ENCODE results near the gene SH3RF3. TPM values are rescaled to one million over a fixed set of nuclear protein-coding genes. Genes with fewer than 3 reads are reported as not detected.

Gene SH3RF3
- total and polyA plus RNA-seq, 10 of the 15 experiments (the other 5 are each of a cell fraction or from before 2014, with no cell fraction given): 0.08 to 8.8 (median 2.3) TPM

- TF ChIP-seq POU2F2 (IDR thresholded peaks at IDR 0.05; ENCODE audit: borderline replicate concordance, low read depth, low read length) (peak; percentile 58; the same call in 1 of the 3 replicates), SMAD1 (IDR thresholded peaks at IDR 0.05; ENCODE audit: low read depth, partially characterized antibody) (no peak), RB1 (IDR thresholded peaks at IDR 0.05; ENCODE audit: borderline replicate concordance) (no peak), IRF3 (IDR thresholded peaks at IDR 0.05) (no peak), MTA3 (IDR thresholded peaks at IDR 0.05; ENCODE audit: borderline replicate concordance, low read length) (0 out of 2 replicates have a peak, but pooled peaks have one; percentile 63), BHLHE40 (IDR thresholded peaks at IDR 0.05; ENCODE audit: borderline replicate concordance in 1 of 2, low read depth in 2 of 2, low read length in 1 of 2) (peak; percentile 93 to 95), CBX3 (IDR thresholded peaks at IDR 0.05; ENCODE audit: borderline replicate concordance, low read depth) (no peak), HDAC2 (IDR thresholded peaks at IDR 0.05) (no peak), PRDM15 (CRISPR knock-in tag; IDR thresholded peaks at IDR 0.05) (no peak), TCF7 (IDR thresholded peaks at IDR 0.05; ENCODE audit: borderline replicate concordance) (no peak), TARDBP (IDR thresholded peaks at IDR 0.05; ENCODE audit: borderline replicate concordance) (no peak), JUND (IDR thresholded peaks at IDR 0.05; ENCODE audit: low read depth, low read length) (0 out of 2 replicates have a peak, but pooled peaks have one; percentile 52), SREBF1 (IDR thresholded peaks at IDR 0.05; ENCODE audit: low read length) (no peak; the same call in 1 of the 2 replicates), TAF1 (IDR thresholded peaks at IDR 0.05; ENCODE audit: borderline replicate concordance, low read depth, low read length) (no peak)
- TF ChIP-seq, protein P1, sequence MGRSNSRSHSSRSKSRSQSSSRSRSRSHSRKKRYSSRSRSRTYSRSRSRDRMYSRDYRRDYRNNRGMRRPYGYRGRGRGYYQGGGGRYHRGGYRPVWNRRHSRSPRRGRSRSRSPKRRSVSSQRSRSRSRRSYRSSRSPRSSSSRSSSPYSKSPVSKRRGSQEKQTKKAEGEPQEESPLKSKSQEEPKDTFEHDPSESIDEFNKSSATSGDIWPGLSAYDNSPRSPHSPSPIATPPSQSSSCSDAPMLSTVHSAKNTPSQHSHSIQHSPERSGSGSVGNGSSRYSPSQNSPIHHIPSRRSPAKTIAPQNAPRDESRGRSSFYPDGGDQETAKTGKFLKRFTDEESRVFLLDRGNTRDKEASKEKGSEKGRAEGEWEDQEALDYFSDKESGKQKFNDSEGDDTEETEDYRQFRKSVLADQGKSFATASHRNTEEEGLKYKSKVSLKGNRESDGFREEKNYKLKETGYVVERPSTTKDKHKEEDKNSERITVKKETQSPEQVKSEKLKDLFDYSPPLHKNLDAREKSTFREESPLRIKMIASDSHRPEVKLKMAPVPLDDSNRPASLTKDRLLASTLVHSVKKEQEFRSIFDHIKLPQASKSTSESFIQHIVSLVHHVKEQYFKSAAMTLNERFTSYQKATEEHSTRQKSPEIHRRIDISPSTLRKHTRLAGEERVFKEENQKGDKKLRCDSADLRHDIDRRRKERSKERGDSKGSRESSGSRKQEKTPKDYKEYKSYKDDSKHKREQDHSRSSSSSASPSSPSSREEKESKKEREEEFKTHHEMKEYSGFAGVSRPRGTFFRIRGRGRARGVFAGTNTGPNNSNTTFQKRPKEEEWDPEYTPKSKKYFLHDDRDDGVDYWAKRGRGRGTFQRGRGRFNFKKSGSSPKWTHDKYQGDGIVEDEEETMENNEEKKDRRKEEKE (IDR thresholded peaks at IDR 0.05): no peak
- TF ChIP-seq, protein P2, sequence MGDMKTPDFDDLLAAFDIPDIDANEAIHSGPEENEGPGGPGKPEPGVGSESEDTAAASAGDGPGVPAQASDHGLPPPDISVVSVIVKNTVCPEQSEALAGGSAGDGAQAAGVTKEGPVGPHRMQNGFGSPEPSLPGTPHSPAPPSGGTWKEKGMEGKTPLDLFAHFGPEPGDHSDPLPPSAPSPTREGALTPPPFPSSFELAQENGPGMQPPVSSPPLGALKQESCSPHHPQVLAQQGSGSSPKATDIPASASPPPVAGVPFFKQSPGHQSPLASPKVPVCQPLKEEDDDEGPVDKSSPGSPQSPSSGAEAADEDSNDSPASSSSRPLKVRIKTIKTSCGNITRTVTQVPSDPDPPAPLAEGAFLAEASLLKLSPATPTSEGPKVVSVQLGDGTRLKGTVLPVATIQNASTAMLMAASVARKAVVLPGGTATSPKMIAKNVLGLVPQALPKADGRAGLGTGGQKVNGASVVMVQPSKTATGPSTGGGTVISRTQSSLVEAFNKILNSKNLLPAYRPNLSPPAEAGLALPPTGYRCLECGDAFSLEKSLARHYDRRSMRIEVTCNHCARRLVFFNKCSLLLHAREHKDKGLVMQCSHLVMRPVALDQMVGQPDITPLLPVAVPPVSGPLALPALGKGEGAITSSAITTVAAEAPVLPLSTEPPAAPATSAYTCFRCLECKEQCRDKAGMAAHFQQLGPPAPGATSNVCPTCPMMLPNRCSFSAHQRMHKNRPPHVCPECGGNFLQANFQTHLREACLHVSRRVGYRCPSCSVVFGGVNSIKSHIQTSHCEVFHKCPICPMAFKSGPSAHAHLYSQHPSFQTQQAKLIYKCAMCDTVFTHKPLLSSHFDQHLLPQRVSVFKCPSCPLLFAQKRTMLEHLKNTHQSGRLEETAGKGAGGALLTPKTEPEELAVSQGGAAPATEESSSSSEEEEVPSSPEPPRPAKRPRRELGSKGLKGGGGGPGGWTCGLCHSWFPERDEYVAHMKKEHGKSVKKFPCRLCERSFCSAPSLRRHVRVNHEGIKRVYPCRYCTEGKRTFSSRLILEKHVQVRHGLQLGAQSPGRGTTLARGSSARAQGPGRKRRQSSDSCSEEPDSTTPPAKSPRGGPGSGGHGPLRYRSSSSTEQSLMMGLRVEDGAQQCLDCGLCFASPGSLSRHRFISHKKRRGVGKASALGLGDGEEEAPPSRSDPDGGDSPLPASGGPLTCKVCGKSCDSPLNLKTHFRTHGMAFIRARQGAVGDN (IDR thresholded peaks at IDR 0.05): 0 out of 2 replicates have a peak, but pooled peaks have one; percentile 25
These were observed 84.8 kb downstream of the SH3RF3 start (continued) for GRCh38 chr2:109213646-109214433.

All from GM12878 (cell line).